Left lung (tissue), 10 donors: ENCODE results near the gene HOTAIR. TPM values are rescaled to one million over a fixed set of nuclear protein-coding genes. Genes with fewer than 3 reads are reported as not detected.

Experiments used
- ATAC-seq: fragments of 200-7000 bp; cut with Tn5 transposase; one replicate; pipeline ENCODE4 v1.9.1; 2020; ENCODE audit warnings: moderate library complexity
- DNase-seq, 4 donors: peaks; one replicate each; pipeline ENCODE4 v3.0.0-alpha.2; 2013 to 2020
- H3K27ac ChIP-seq, 2 donors: fragments of 200-600 bp; sonication (generic) in 1 of 2; one replicate each; pipeline versions ENCODE4 v1.5.0 to v1.8.0; 2020 to 2021
- H3K27me3 ChIP-seq, 2 donors: fragments of 200-600 bp; sonication (generic) in 1 of 2; one replicate each; pipeline versions ENCODE4 v1.5.0 to v1.8.0; 2020 to 2021
- H3K36me3 ChIP-seq, 2 donors: fragments of 200-600 bp; sonication (generic) in 1 of 2; one replicate each; pipeline versions ENCODE4 v1.5.0 to v1.8.0; 2020 to 2021
- H3K4me1 ChIP-seq, 2 donors: fragments of 200-600 bp; one replicate each; pipeline ENCODE4 v1.8.0; 2021
- H3K4me3 ChIP-seq, 2 donors: fragments of 200-600 bp; sonication (generic) in 1 of 2; one replicate each; pipeline versions ENCODE4 v1.5.0 to v1.8.0; 2020 to 2021; ENCODE audit warnings: mild to moderate bottlenecking in 1 of 2
- H3K9me3 ChIP-seq, 2 donors: fragments of 200-600 bp; sonication (generic) in 1 of 2; one replicate each; pipeline versions ENCODE4 v1.5.0 to v1.8.0; 2020 to 2021
- intact Hi-C, 2 donors: fragments of 100-400 bp; cut with DNase I; formaldehyde crosslinking; loops; one replicate each; pipeline versions ENCODE4 v1.11.2 to v1.14.2; 2022
- microRNA-seq, 2 donors: library from miRNA; unstranded; fragments of <30 nt; microRNA quantifications; one replicate each; pipeline ENCODE4, GENCODE V29; 2019
- polyA plus RNA-seq, 6 donors: library from polyadenylated mRNA; unstranded; fragments of 120-200 nt; gene quantifications; one replicate each; pipeline ENCODE4 v1.2.1, GENCODE V29; 2013; ENCODE audit not compliant: insufficient read length in 6 of 6
- total RNA-seq, 2 donors: library from RNA; stranded (reverse); fragmentation: NEBNext Ultra II Directional; extraction: Animal tissue kit (Norgen Biotek cat#: 25700); gene quantifications; one replicate each; pipeline ENCODE4 v1.2.1, GENCODE V29; 2021
- TF ChIP-seq, protein P1 (sequence below), 2 donors: fragments of 200-600 bp; sonication (generic) in 1 of 2; IDR thresholded peaks; one replicate each; pipeline versions ENCODE4 v1.5.0 to v1.8.0; 2021; ENCODE audit warnings: antibody characterized with exemption in 2 of 2
- donor health status: DM: no; HTN: yes; CAD: no.
- donor health status: DM: no; HTN: no; CAD: no.

Gene HOTAIR
- total and polyA plus RNA-seq, 8 donors = not detected

DNA sequence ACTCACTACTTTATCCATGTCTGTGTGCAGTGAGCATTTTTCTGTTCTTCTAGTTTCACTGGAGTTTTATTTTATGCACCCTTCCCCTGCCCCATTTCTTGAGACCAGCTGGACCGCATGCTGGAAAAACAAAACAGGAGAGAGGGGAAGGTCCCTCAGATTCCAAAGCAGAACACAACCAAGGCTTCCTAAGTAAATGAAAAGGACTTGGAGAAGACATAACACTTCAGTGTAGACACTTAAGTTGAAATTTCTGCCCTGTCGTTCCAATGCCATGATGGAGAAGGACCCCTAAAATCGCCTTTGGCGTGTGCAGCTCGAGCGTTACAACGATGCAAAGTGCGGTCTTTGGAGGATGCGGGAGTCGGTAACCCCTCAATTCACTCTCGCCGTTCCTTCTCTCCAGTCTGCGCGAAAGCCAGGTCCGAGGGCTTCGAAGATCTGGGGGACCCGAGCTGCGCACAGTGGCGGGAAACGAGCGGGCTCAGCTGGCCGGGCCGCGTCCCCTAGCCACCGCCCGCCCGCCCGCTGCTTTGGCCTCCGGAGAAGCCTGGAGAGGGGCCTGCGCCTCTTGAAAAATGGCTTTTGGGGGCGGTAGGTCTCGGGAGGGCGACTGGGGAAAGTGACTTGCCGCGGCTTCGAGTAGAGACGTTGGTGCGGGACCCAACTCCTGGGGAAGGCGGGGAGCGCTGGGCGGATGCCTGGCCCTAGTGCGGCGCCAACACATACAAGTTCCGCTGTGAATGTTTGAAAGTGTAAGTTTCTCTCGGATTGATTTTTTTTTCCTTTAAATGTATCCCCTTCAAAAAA lies 47.3 kb downstream of the HOTAIR start:
- no peak overlapping the region for H3K27ac ChIP-seq
- no peaks in the 10 kb centered on the region for H3K36me3 ChIP-seq
- DNase-seq = peak in 1 of 4 donors; percentile 48
- H3K4me1 ChIP-seq = no peaks in the 10 kb centered on the region
- H3K27me3 ChIP-seq = peaks cover 97 to 100% of the 10 kb centered on the region in 2 donors
- ATAC-seq = no peak
- TF ChIP-seq, protein P1, sequence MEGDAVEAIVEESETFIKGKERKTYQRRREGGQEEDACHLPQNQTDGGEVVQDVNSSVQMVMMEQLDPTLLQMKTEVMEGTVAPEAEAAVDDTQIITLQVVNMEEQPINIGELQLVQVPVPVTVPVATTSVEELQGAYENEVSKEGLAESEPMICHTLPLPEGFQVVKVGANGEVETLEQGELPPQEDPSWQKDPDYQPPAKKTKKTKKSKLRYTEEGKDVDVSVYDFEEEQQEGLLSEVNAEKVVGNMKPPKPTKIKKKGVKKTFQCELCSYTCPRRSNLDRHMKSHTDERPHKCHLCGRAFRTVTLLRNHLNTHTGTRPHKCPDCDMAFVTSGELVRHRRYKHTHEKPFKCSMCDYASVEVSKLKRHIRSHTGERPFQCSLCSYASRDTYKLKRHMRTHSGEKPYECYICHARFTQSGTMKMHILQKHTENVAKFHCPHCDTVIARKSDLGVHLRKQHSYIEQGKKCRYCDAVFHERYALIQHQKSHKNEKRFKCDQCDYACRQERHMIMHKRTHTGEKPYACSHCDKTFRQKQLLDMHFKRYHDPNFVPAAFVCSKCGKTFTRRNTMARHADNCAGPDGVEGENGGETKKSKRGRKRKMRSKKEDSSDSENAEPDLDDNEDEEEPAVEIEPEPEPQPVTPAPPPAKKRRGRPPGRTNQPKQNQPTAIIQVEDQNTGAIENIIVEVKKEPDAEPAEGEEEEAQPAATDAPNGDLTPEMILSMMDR (IDR thresholded peaks at IDR 0.05) = no peak
- no peak overlapping the region for H3K4me3 ChIP-seq
- intact Hi-C loops = no loop called here
- H3K9me3 ChIP-seq = no peaks in the 10 kb centered on the region

DNA sequence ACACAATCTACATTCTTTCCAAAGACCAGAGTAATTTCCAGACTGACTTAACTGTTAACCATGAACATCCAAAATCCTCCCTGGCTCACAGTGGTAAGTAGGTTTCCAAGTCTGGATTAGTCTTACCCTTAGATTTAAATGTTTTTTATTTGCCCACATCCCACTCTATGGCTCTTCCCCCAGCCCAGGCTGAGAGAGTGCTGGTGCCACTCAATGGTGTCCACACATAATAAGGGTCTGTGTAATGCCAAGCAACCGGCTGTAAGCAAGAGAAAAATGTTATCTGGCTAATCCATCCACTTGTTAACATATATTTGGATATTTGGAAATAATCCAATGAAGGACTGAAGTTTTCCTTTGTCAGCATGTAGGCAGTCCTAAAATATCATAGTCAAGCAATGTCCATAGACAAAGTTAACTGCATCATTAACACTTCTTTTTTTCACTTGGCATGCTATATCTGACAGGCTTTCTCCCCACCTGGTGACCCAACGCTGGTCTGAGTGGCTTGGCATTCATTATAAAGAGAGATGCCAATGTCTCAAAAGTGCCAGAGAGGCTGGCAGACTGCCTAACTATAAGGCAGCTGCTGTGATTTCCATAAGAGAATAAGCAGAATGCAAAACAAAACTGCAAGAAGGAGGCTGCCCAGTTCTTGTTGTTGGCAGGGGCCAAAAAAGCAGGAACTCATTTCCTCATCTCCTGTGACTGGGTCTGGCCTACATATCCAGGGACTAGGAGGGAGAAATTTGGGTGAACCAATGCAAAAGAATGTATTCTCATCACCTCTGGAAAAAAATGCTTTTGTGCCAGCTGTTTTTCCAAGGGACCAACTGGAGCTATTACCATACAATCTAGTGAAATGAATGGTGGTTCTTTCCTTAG lies 50.0 kb downstream of the HOTAIR start:
- DNase-seq (no peak), ATAC-seq (no peak)
- H3K36me3 ChIP-seq = no peaks in the 10 kb centered on the region
- TF ChIP-seq, protein P1 (IDR thresholded peaks at IDR 0.05) = no peak
- no peaks in the 10 kb centered on the region for H3K9me3 ChIP-seq
- no peak overlapping the region for H3K27ac ChIP-seq
- intact Hi-C loops = no loop called here
- no peak overlapping the region for H3K4me3 ChIP-seq
- H3K4me1 ChIP-seq = no peaks in the 10 kb centered on the region
- H3K27me3 ChIP-seq = peaks cover 83 to 98% of the 10 kb centered on the region in 2 donors

DNA sequence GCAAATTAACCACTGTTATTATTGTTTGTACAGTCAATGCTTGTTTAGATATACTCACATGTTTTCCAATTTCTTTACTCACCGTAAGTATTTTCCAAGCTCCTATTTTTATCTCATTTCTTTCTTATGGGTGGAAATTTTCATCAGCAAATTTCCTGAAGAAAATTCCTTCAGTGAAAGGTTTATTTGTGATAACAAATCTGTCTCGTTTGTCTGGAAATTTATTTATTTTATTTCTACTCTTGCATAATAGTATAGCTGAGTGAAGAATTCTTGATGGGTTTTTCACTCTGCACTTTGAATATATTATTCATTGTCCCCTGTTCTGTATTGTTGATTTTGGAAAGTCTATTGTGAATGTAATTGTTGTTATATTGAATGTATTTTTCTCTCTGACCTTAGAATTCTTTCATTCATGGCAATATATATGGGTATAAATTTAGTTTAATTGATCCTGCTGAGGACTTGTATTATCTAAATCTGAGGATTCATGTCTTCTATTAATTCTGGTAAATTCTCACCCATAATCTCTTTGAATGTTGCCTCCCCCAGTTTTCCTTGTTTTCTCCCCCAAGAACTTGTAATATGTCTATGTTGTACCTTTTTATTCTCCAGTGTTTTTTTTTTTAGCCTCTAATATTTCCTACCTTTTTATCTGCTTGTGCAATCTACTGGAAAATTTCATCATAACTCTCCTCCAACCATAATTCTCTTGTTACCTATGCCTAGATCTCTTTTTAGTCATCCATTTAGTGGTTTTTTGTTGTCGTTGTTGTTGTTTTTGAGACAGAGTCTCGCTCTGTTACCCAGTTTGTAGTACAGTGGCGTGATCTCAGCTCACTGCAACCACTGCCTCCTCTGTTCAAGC lies 57.7 kb downstream of the HOTAIR start:
- no peak overlapping the region for H3K27ac ChIP-seq
- no peak for ATAC-seq
- no peaks in the 10 kb centered on the region for H3K9me3 ChIP-seq
- H3K36me3 ChIP-seq = no peaks in the 10 kb centered on the region
- H3K4me1 ChIP-seq = no peaks in the 10 kb centered on the region
- intact Hi-C loops = no loop called here
- peaks cover 28 to 96% of the 10 kb centered on the region in 2 donors for H3K27me3 ChIP-seq
- DNase-seq = no peak
- no peak overlapping the region for H3K4me3 ChIP-seq
- TF ChIP-seq, protein P1 (IDR thresholded peaks at IDR 0.05) = no peak

Small RNAs within 50 kb of the gene (microRNA-seq; reads per million reads assigned to microRNA genes)
- gene MIR196A2 = 1.4 to 3.5 reads per million in 2 donors

Other genes starting within 250 kb of the HOTAIR start
- gene CALCOCO1, start 247.5 kb downstream of the HOTAIR start, total RNA-seq = 100 to 1,000 TPM in 1 of 2 donors, 10 to 100 TPM in 1; 74.8 to 186 TPM
- gene CALCOCO1, start 247.5 kb downstream of the HOTAIR start, polyA plus RNA-seq = 100 to 1,000 TPM; 112 to 161 (median 134) TPM
- not detected for gene CISTR, start 223.0 kb downstream of the HOTAIR start, total RNA-seq
- not detected for gene CISTR, start 223.0 kb downstream of the HOTAIR start, polyA plus RNA-seq
- gene HOXC13, start 36.1 kb downstream of the HOTAIR start, total RNA-seq = not detected
- gene HOXC13, start 36.1 kb downstream of the HOTAIR start, polyA plus RNA-seq = not detected
- not detected for gene HOXC12, start 20.1 kb downstream of the HOTAIR start, total RNA-seq
- gene HOXC12, start 20.1 kb downstream of the HOTAIR start, polyA plus RNA-seq = not detected
- gene HOXC11, start 1.8 kb downstream of the HOTAIR start, total RNA-seq = not detected
- not detected for gene HOXC11, start 1.8 kb downstream of the HOTAIR start, polyA plus RNA-seq
- gene HOXC10, start 10.2 kb upstream of the HOTAIR start, total RNA-seq = not detected
- gene HOXC10, start 10.2 kb upstream of the HOTAIR start, polyA plus RNA-seq = under 1 TPM in 5 of 6 donors, not detected in 1; 0.15 to 0.52 (median 0.31) TPM
- under 1 TPM in 1 of 2 donors, not detected in 1; 0.32 TPM for gene HOXC9, start 25.2 kb upstream of the HOTAIR start, total RNA-seq
- under 1 TPM; 0.30 to 0.91 (median 0.59) TPM for gene HOXC9, start 25.2 kb upstream of the HOTAIR start, polyA plus RNA-seq
- under 1 TPM in 1 of 2 donors, not detected in 1; 0.12 TPM for gene HOXC8, start 34.0 kb upstream of the HOTAIR start, total RNA-seq
- gene HOXC8, start 34.0 kb upstream of the HOTAIR start, polyA plus RNA-seq = under 1 TPM; 0.09 to 0.34 (median 0.13) TPM
- under 1 TPM; 0.93 to 0.97 TPM for gene HOXC6, start 53.5 kb upstream of the HOTAIR start, total RNA-seq
- 1 to 10 TPM; 1.7 to 3.2 (median 2.5) TPM for gene HOXC6, start 53.5 kb upstream of the HOTAIR start, polyA plus RNA-seq
- under 1 TPM; 0.18 to 0.32 TPM for gene HOXC5, start 58.1 kb upstream of the HOTAIR start, total RNA-seq
- gene HOXC5, start 58.1 kb upstream of the HOTAIR start, polyA plus RNA-seq = under 1 TPM; 0.11 to 0.38 (median 0.28) TPM
- gene HOXC4, start 78.9 kb upstream of the HOTAIR start, total RNA-seq = under 1 TPM; 0.68 to 0.99 TPM
- 1 to 10 TPM; 3.3 to 5.2 (median 4.6) TPM for gene HOXC4, start 78.9 kb upstream of the HOTAIR start, polyA plus RNA-seq
- 10 to 100 TPM; 28.8 to 32.8 TPM for gene SMUG1, start 214.0 kb upstream of the HOTAIR start, total RNA-seq
- 10 to 100 TPM; 30.2 to 33.2 (median 31.8) TPM for gene SMUG1, start 214.0 kb upstream of the HOTAIR start, polyA plus RNA-seq